Measurements from ENCODE around the gene NOL8. TPM values are rescaled to one million over a fixed set of nuclear protein-coding genes. Genes with fewer than 3 reads are reported as not detected.

Gene NOL8
- total RNA-seq, 4 donors from 2014 or later, result 20.7 to 52.3 (median 37.2) TPM

GRCh38 chr9:92298036-92298435, 27.1 kb downstream of the NOL8 start:
- no peak for TF ChIP-seq POLR2A (IDR thresholded peaks at IDR 0.05)
- TF ChIP-seq, protein P1, sequence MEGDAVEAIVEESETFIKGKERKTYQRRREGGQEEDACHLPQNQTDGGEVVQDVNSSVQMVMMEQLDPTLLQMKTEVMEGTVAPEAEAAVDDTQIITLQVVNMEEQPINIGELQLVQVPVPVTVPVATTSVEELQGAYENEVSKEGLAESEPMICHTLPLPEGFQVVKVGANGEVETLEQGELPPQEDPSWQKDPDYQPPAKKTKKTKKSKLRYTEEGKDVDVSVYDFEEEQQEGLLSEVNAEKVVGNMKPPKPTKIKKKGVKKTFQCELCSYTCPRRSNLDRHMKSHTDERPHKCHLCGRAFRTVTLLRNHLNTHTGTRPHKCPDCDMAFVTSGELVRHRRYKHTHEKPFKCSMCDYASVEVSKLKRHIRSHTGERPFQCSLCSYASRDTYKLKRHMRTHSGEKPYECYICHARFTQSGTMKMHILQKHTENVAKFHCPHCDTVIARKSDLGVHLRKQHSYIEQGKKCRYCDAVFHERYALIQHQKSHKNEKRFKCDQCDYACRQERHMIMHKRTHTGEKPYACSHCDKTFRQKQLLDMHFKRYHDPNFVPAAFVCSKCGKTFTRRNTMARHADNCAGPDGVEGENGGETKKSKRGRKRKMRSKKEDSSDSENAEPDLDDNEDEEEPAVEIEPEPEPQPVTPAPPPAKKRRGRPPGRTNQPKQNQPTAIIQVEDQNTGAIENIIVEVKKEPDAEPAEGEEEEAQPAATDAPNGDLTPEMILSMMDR (IDR thresholded peaks at IDR 0.05), result no peak
- H3K4me3 ChIP-seq, result no peak overlapping the region
- DNase-seq, result no peak
- H3K27me3 ChIP-seq, result no peaks in the 10 kb centered on the region
- no peaks in the 10 kb centered on the region for H3K9me3 ChIP-seq
- H3K36me3 ChIP-seq, result peaks cover 6 to 65% (median 24%) of the 10 kb centered on the region in 3 donors
- no peak overlapping the region for H3K27ac ChIP-seq
- 80 to 84% methylated on average over 3 of the region's 3 CpGs for WGBS, 2 donors
- peaks cover 3 to 25% (median 7%) of the 10 kb centered on the region in 3 donors for H3K4me1 ChIP-seq
- intact Hi-C loops (cut with DNase I), result no loop called here

GRCh38 chr9:92297611-92298010, 27.5 kb downstream of the NOL8 start:
- WGBS, 2 donors, result 83 to 93% methylated on average over 3 of the region's 3 CpGs
- DNase-seq, result no peak
- TF ChIP-seq, protein P1 (IDR thresholded peaks at IDR 0.05), result no peak
- TF ChIP-seq POLR2A (IDR thresholded peaks at IDR 0.05), result no peak
- H3K36me3 ChIP-seq, result peaks cover 2 to 60% (median 20%) of the 10 kb centered on the region in 3 donors
- H3K9me3 ChIP-seq, result no peaks in the 10 kb centered on the region
- no peaks in the 10 kb centered on the region for H3K27me3 ChIP-seq
- H3K27ac ChIP-seq, result no peak overlapping the region
- peaks cover 6 to 29% (median 9%) of the 10 kb centered on the region in 3 donors for H3K4me1 ChIP-seq
- H3K4me3 ChIP-seq, result no peak overlapping the region
- intact Hi-C loops (cut with DNase I), result no loop called here

DNA sequence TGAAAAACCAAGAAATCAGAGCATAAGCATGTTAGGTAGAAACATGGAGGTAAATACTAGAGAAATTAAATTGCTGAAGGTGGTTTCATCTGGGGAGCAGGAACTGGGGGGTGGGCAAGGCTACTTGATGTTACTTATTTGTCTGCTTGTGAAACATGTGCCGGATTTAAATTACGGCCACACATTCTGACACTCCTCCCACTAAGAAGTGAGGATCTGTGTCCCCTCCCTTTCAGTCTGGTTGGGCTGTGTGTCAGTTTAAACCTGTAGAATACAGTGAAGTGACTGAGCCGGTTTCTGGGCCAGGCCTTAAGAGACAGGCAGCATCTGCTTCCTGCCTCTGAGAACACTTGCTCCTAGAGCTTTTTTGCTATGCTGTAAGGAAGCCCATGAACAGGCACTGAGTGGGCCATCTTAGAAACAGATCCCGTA, 29.3 kb downstream of the NOL8 start:
- Histone ChIP-seq H3K4me3 (no peak overlapping the region), H3K36me3 (peaks cover 0 to 43% (median 20%) of the 10 kb centered on the region in 3 donors), H3K9me3 (no peaks in the 10 kb centered on the region), H3K27me3 (no peaks in the 10 kb centered on the region), H3K27ac (peak overlapping the region in 2 of 4 donors; percentile 43 to 64), H3K4me1 (peaks cover 14 to 46% (median 16%) of the 10 kb centered on the region in 3 donors)
- no peak for TF ChIP-seq POLR2A (IDR thresholded peaks at IDR 0.05)
- TF ChIP-seq, protein P1 (IDR thresholded peaks at IDR 0.05), result no peak
- WGBS, 2 donors, result 42 to 46% methylated on average over 2 to 4 of the region's 4 CpGs
- intact Hi-C loops (cut with DNase I), result no loop called here
- no peak for DNase-seq

GRCh38 chr9:92295240-92295790, 29.8 kb downstream of the NOL8 start:
- Histone ChIP-seq H3K36me3 (peaks cover 0 to 39% (median 20%) of the 10 kb centered on the region in 3 donors), H3K9me3 (no peaks in the 10 kb centered on the region), H3K4me1 (peaks cover 14 to 46% (median 16%) of the 10 kb centered on the region in 3 donors), H3K4me3 (no peak overlapping the region), H3K27ac (peak overlapping the region in 2 of 4 donors; percentile 43 to 64), H3K27me3 (no peaks in the 10 kb centered on the region)
- no peak for TF ChIP-seq POLR2A (IDR thresholded peaks at IDR 0.05)
- TF ChIP-seq, protein P1 (IDR thresholded peaks at IDR 0.05), result no peak
- DNase-seq, result no peak
- intact Hi-C loops (cut with DNase I), result no loop called here
- WGBS, 2 donors, result 52 to 70% methylated on average over 7 of the region's 7 CpGs

- no peaks in the 10 kb centered on the region for H3K27me3 ChIP-seq
- peak overlapping the region; percentile 74 to 88 (median 80) for H3K27ac ChIP-seq
- 5 to 16% methylated on average over 11 to 13 of the region's 13 CpGs for WGBS, 2 donors
- H3K4me1 ChIP-seq, result peaks cover 14 to 46% (median 16%) of the 10 kb centered on the region in 3 donors
- no peaks in the 10 kb centered on the region for H3K9me3 ChIP-seq
- H3K36me3 ChIP-seq, result peaks cover 0 to 33% (median 18%) of the 10 kb centered on the region in 3 donors
- TF ChIP-seq, protein P1 (IDR thresholded peaks at IDR 0.05), result no peak
- no peak for TF ChIP-seq POLR2A (IDR thresholded peaks at IDR 0.05)
- intact Hi-C loops (cut with DNase I), result no loop called here
- peak overlapping the region; percentile 65 to 86 (median 70) for H3K4me3 ChIP-seq
- DNase-seq, result no peak
Measured at GRCh38 chr9:92294297-92294676, 30.9 kb downstream of the NOL8 start.
